GM12878 (cell line): ENCODE measurements around the gene TAB2. TPM values are rescaled to one million over a fixed set of nuclear protein-coding genes. Genes with fewer than 3 reads are reported as not detected.

Experiments used
- ATAC-seq: fragments of 200-7000 bp; cut with Tn5 transposase; 3 replicates; pipeline ENCODE4 v1.9.1; 2020; ENCODE audit warnings: mild to moderate bottlenecking, moderate library complexity
- BruUV-seq: library from RNA; stranded (reverse); fragments of 400-500 nt; replicated peaks from 2 replicates; lab custom pipeline; 2021; lab: Mats Ljungman, UMichigan
- CTCF ChIA-PET: fragments of 300-600 bp; sonication (Branson Sonifier 250); formaldehyde crosslinking; extraction: SDS; loops from one replicate; lab custom pipeline; 2021; ENCODE audit warnings: inconsistent platforms; lab: Yijun Ruan, JAX
- POLR2A ChIA-PET: fragments of 350-600 bp; formaldehyde crosslinking; extraction: SDS; loops from one replicate; lab custom pipeline; 2021; ENCODE audit warnings: inconsistent platforms; lab: Charles Lee
- RAD21 ChIA-PET: fragments of 300-600 bp; sonication (Branson Sonifier 250); formaldehyde crosslinking; loops from one replicate; lab custom pipeline; 2023; ENCODE audit warnings: antibody characterized with exemption; ENCODE audit not compliant: unreplicated experiment; lab: Charles Lee
- SMC1A ChIA-PET: fragments of 300-600 bp; sonication (Branson Sonifier 250); formaldehyde crosslinking; loops from one replicate; lab custom pipeline; 2023; ENCODE audit not compliant: unreplicated experiment, uncharacterized antibody; lab: Charles Lee
- DNase-seq: peaks from one replicate; pipeline ENCODE4 v3.0.0-alpha.2; 2011; ENCODE audit warnings: low read depth, low spot score
- FAIRE-seq: peaks from 3 replicates; lab custom pipeline; 2011; peaks lifted over from hg19 to GRCh38; lab: Jason Lieb, UNC
- H2AFZ ChIP-seq: 2 replicates; pipeline ENCODE4 v1.6.0; 2011; ENCODE audit warnings: low read depth, low read length, control low read depth; ENCODE audit not compliant: control insufficient read depth
- H3K27ac ChIP-seq: 2 replicates; pipeline ENCODE4 v1.5.1; 2011; ENCODE audit warnings: control low read depth; ENCODE audit not compliant: control insufficient read depth, insufficient read depth
- H3K27me3 ChIP-seq, 2 experiments: replicated peaks in 1 of 2; 2 replicates each; pipeline versions ENCODE4 v1.6.0 to v1.6.1; 2011; ENCODE audit warnings: low read length in 1 of 2; ENCODE audit not compliant: control insufficient read depth in 2 of 2, insufficient read depth in 2 of 2
- H3K36me3 ChIP-seq, 2 experiments: 2 replicates each; pipeline ENCODE4 v1.5.1; 2011; ENCODE audit warnings: low read length in 1 of 2; ENCODE audit not compliant: control insufficient read depth in 2 of 2, insufficient read depth in 2 of 2
- H3K4me1 ChIP-seq: 2 replicates; pipeline ENCODE4 v1.6.1; 2011; ENCODE audit warnings: mild to moderate bottlenecking, low read length, moderate library complexity, mixed read lengths; ENCODE audit not compliant: control insufficient read depth, insufficient read depth
- H3K4me2 ChIP-seq: 2 replicates; pipeline ENCODE4 v1.6.0; 2011; ENCODE audit warnings: control low read depth; ENCODE audit not compliant: control insufficient read depth, insufficient read depth
- H3K4me3 ChIP-seq: fragments of 200-600 bp; sonication (generic); 2 replicates; pipeline ENCODE4 v1.5.1; 2016
- H3K79me2 ChIP-seq: 2 replicates; pipeline ENCODE4 v1.6.0; 2011; ENCODE audit warnings: low read length; ENCODE audit not compliant: control insufficient read depth, insufficient read depth
- H3K9ac ChIP-seq: 2 replicates; pipeline ENCODE4 v1.8.0; 2011; ENCODE audit warnings: low read length, control low read depth, mixed read lengths; ENCODE audit not compliant: control insufficient read depth, insufficient read depth
- H3K9me3 ChIP-seq: replicated peaks from 3 replicates; pipeline ENCODE4 v1.5.1; 2011; ENCODE audit warnings: mild to moderate bottlenecking, low read length; ENCODE audit not compliant: control insufficient read depth, insufficient read depth
- H4K20me1 ChIP-seq: 2 replicates; pipeline ENCODE4 v1.6.0; 2011; ENCODE audit not compliant: control insufficient read depth, insufficient read depth
- ATF3 ChIP-seq: IDR thresholded peaks from 2 replicates; pipeline ENCODE4 v1.6.1; 2011; ENCODE audit warnings: low read depth, mild to moderate bottlenecking, low read length, moderate library complexity, borderline replicate concordance; ENCODE audit errors: extremely low read depth
- BRCA1 ChIP-seq: IDR thresholded peaks from 2 replicates; pipeline ENCODE4 v1.6.1; 2011; ENCODE audit warnings: low read depth, low read length, improper control_type of control experiment
- GATAD2B ChIP-seq: fragments of 450-650 bp; conservative IDR thresholded peaks from 2 replicates; pipeline ENCODE4 v1.6.1; 2017; ENCODE audit warnings: low read depth, mild to moderate bottlenecking, moderate library complexity
- MYC ChIP-seq: IDR thresholded peaks from 2 replicates; pipeline ENCODE4 v1.6.1; 2011; ENCODE audit warnings: mild to moderate bottlenecking, low read length, moderate library complexity, inconsistent platforms; ENCODE audit not compliant: insufficient read depth, insufficient replicate concordance, insufficient read length, severe bottlenecking
- NFIC ChIP-seq: IDR thresholded peaks from 2 replicates; pipeline ENCODE4 v1.6.1; 2012; ENCODE audit warnings: low read depth, mild to moderate bottlenecking, inconsistent platforms, low read length, moderate library complexity
- NFXL1 ChIP-seq: fragments of 450-650 bp; IDR thresholded peaks from 2 replicates; pipeline ENCODE4 v1.6.1; 2017; ENCODE audit warnings: antibody characterized with exemption, mild to moderate bottlenecking, borderline replicate concordance
- SMC3 ChIP-seq: IDR thresholded peaks from 2 replicates; pipeline ENCODE4 v1.6.1; 2011; ENCODE audit warnings: low read length, improper control_type of control experiment, borderline replicate concordance
- STAT3 ChIP-seq: IDR thresholded peaks from 2 replicates; pipeline ENCODE4 v1.6.1; 2011; ENCODE audit warnings: low read depth, low read length, improper control_type of control experiment
- TAF1 ChIP-seq: IDR thresholded peaks from 2 replicates; pipeline ENCODE4 v1.6.1; 2011; ENCODE audit warnings: mild to moderate bottlenecking, low read depth, low read length, borderline replicate concordance
- TARDBP ChIP-seq: IDR thresholded peaks from 2 replicates; pipeline ENCODE4 v1.6.1; 2016; ENCODE audit warnings: borderline replicate concordance
- TCF12 ChIP-seq: IDR thresholded peaks from 2 replicates; pipeline ENCODE4 v1.6.1; 2011; ENCODE audit warnings: low read depth, mild to moderate bottlenecking, low read length
- ZNF217 ChIP-seq: fragments of 450-650 bp; IDR thresholded peaks from 2 replicates; pipeline ENCODE4 v1.6.1; 2017; ENCODE audit warnings: antibody characterized with exemption, mild to moderate bottlenecking
- WGBS: methylation state at CpG from one replicate; pipeline ENCODE4 v1.1.6; 2016; ENCODE audit warnings: low lambda C conversion rate; ENCODE audit not compliant: insufficient replicate concordance, insufficient coverage; ENCODE audit errors: missing lambda C conversion rate; 5-methylcytosine and 5-hydroxymethylcytosine counted together
- in situ Hi-C: fragments of 300-500 bp; cut with MboI; formaldehyde crosslinking; loops from 9 replicates; pipeline ENCODE4 v1.14.3; 2018; ENCODE audit warnings: mixed read lengths
- intact Hi-C: fragments of 100-400 bp; cut with micrococcal nuclease; formaldehyde crosslinking; loops from one replicate; pipeline ENCODE4 v1.14.2; 2022; ENCODE audit not compliant: unreplicated experiment
- polyA plus RNA-seq, 11 experiments: library from polyadenylated mRNA; depleted of rRNA in 4 of 11; unstranded in 6 of 11; stranded (reverse) in 5 of 11; fragments of >200 nt; fragmentation: Nextera tagmentation in 4 of 11; fragmentation: Illumina TruSeq in 1 of 11; extraction: Ambion mirVana in 4 of 11; extraction: Trizol in 1 of 11; gene quantifications; 1 replicate in 1 of 11; 2 replicates in 10 of 11; pipeline versions ENCODE4 v1.2.1 to v1.2.3, GENCODE V29; 2011 to 2016; ENCODE audit warnings: inconsistent platforms in 2 of 11, missing spikeins in 2 of 11, low read depth in 1 of 11
- total RNA-seq, 4 experiments: library from RNA; depleted of rRNA in 3 of 4; stranded (reverse); fragments of >200 nt in 3 of 4; fragmentation: Illumina TruSeq in 1 of 4; extraction: Trizol in 1 of 4; gene quantifications; 2 replicates each; pipeline versions ENCODE4 v1.2.1 to v1.2.3, GENCODE V29; 2013 to 2021
- TF ChIP-seq, protein P1 (sequence below): IDR thresholded peaks from 2 replicates; pipeline ENCODE4 v1.6.1; 2012; ENCODE audit warnings: low read depth, low read length, improper control_type of control experiment
- TF ChIP-seq, protein P2 (sequence below): fragments of 450-650 bp; formaldehyde crosslinking; IDR thresholded peaks from 2 replicates; pipeline ENCODE4 v1.5.0; 2022; ENCODE audit warnings: mild to moderate bottlenecking, missing genetic modification characterization
- TF ChIP-seq, protein P3 (sequence below): fragments of 450-650 bp; IDR thresholded peaks from 2 replicates; pipeline ENCODE4 v1.6.1; 2017; ENCODE audit warnings: mild to moderate bottlenecking, moderate library complexity

The TAB2 gene
- total and polyA plus RNA-seq, 10 of the 15 experiments (the other 5 are each of a cell fraction or from before 2014, with no cell fraction given) = 8.9 to 66.3 (median 23.0) TPM

- Histone ChIP-seq H3K9ac (no peak overlapping the region), H3K9me3 (no peaks in the 10 kb centered on the region; the same call in 2 of the 3 replicates), H4K20me1 (no peaks in the 10 kb centered on the region), H2AFZ (no peak overlapping the region), H3K27me3 (no peaks in the 10 kb centered on the region), H3K36me3 (peaks cover 0 to 4% of the 10 kb centered on the region in 2 experiments; a peak in 2 of 4 replicates), H3K4me2 (no peak overlapping the region), H3K79me2 (peaks cover 77% of the 10 kb centered on the region), H3K27ac (no peak overlapping the region), H3K4me1 (no peaks in the 10 kb centered on the region), H3K4me3 (no peak overlapping the region)
- POLR2A ChIA-PET = no interaction called here
- ATAC-seq (no peak), DNase-seq (no peak), FAIRE-seq (no peak)
- in situ Hi-C loops = no loop called here
- intact Hi-C loops = no loop called here
- no TSS peak for BruUV-seq
- RAD21 ChIA-PET = no interaction called here
- CTCF ChIA-PET = no interaction called here
- WGBS = 73% methylated on average over 2 of the region's 2 CpGs
- SMC1A ChIA-PET = interaction anchor here (1.8 kb wide), 1 partner anchor 16 kb away, joined by 5 read pairs; no protein-coding TSS in a partner anchor
- no peak for TF ChIP-seq GATAD2B
- no peak for TF ChIP-seq NFIC
- TF ChIP-seq NFXL1 = no peak
- TF ChIP-seq ATF3 = no peak
- TF ChIP-seq, protein P1, sequence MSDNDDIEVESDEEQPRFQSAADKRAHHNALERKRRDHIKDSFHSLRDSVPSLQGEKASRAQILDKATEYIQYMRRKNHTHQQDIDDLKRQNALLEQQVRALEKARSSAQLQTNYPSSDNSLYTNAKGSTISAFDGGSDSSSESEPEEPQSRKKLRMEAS = no peak
- no peak for TF ChIP-seq TCF12
- TF ChIP-seq BRCA1 = no peak
- TF ChIP-seq, protein P2, sequence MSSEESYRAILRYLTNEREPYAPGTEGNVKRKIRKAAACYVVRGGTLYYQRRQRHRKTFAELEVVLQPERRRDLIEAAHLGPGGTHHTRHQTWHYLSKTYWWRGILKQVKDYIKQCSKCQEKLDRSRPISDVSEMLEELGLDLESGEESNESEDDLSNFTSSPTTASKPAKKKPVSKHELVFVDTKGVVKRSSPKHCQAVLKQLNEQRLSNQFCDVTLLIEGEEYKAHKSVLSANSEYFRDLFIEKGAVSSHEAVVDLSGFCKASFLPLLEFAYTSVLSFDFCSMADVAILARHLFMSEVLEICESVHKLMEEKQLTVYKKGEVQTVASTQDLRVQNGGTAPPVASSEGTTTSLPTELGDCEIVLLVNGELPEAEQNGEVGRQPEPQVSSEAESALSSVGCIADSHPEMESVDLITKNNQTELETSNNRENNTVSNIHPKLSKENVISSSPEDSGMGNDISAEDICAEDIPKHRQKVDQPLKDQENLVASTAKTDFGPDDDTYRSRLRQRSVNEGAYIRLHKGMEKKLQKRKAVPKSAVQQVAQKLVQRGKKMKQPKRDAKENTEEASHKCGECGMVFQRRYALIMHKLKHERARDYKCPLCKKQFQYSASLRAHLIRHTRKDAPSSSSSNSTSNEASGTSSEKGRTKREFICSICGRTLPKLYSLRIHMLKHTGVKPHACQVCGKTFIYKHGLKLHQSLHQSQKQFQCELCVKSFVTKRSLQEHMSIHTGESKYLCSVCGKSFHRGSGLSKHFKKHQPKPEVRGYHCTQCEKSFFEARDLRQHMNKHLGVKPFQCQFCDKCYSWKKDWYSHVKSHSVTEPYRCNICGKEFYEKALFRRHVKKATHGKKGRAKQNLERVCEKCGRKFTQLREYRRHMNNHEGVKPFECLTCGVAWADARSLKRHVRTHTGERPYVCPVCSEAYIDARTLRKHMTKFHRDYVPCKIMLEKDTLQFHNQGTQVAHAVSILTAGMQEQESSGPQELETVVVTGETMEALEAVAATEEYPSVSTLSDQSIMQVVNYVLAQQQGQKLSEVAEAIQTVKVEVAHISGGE (CRISPR knock-in tag) = no peak
- TF ChIP-seq, protein P3, sequence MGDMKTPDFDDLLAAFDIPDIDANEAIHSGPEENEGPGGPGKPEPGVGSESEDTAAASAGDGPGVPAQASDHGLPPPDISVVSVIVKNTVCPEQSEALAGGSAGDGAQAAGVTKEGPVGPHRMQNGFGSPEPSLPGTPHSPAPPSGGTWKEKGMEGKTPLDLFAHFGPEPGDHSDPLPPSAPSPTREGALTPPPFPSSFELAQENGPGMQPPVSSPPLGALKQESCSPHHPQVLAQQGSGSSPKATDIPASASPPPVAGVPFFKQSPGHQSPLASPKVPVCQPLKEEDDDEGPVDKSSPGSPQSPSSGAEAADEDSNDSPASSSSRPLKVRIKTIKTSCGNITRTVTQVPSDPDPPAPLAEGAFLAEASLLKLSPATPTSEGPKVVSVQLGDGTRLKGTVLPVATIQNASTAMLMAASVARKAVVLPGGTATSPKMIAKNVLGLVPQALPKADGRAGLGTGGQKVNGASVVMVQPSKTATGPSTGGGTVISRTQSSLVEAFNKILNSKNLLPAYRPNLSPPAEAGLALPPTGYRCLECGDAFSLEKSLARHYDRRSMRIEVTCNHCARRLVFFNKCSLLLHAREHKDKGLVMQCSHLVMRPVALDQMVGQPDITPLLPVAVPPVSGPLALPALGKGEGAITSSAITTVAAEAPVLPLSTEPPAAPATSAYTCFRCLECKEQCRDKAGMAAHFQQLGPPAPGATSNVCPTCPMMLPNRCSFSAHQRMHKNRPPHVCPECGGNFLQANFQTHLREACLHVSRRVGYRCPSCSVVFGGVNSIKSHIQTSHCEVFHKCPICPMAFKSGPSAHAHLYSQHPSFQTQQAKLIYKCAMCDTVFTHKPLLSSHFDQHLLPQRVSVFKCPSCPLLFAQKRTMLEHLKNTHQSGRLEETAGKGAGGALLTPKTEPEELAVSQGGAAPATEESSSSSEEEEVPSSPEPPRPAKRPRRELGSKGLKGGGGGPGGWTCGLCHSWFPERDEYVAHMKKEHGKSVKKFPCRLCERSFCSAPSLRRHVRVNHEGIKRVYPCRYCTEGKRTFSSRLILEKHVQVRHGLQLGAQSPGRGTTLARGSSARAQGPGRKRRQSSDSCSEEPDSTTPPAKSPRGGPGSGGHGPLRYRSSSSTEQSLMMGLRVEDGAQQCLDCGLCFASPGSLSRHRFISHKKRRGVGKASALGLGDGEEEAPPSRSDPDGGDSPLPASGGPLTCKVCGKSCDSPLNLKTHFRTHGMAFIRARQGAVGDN = no peak
- TF ChIP-seq SMC3 = no peak
- no peak for TF ChIP-seq STAT3
- TF ChIP-seq ZNF217 = no peak
- TF ChIP-seq MYC = no peak
- no peak for TF ChIP-seq TAF1
- TF ChIP-seq TARDBP = no peak
Measured at GRCh38 chr6:149354009-149354408, 36.5 kb downstream of the TAB2 start.
